Measurements from ENCODE around the gene TMEM72.

TMEM72 gene

GRCh38 chr10:44981172-44982113 lies 70.3 kb downstream of the TMEM72 start:
- DNase-seq = no peak

GRCh38 chr10:44982114-44982460 lies 71.0 kb downstream of the TMEM72 start:
- DNase-seq = no peak

- DNase-seq = no peak
These were observed 71.4 kb downstream of the TMEM72 start for GRCh38 chr10:44982496-44982895.

- DNase-seq = no peak
These were observed 72.1 kb downstream of the TMEM72 start for GRCh38 chr10:44983066-44983894.

- DNase-seq = no peak
These were observed 72.8 kb downstream of the TMEM72 start for GRCh38 chr10:44983895-44984278.

GRCh38 chr10:44984671-44985101 lies 73.5 kb downstream of the TMEM72 start:
- no peak for DNase-seq

GRCh38 chr10:44985175-44985681 lies 74.1 kb downstream of the TMEM72 start:
- DNase-seq = no peak

GRCh38 chr10:44986179-44986578 lies 75.0 kb downstream of the TMEM72 start:
- DNase-seq = no peak
